GM23338 (cell line): ENCODE data around the gene ACAD11. TPM values are rescaled to one million over a fixed set of nuclear protein-coding genes. Genes with fewer than 3 reads are reported as not detected.

Source experiments
- ATAC-seq: fragments of 200-7000 bp; cut with Tn5 transposase; 3 replicates; pipeline ENCODE4 v1.9.1; 2020
- DNase-seq: peaks from one replicate; pipeline ENCODE4 v3.0.0-alpha.2; 2015; ENCODE audit warnings: low spot score
- H2AFZ ChIP-seq: fragments of 200-600 bp; sonication (generic); 2 replicates; pipeline ENCODE4 v1.8.0; 2016; ENCODE audit warnings: antibody characterized with exemption, mild to moderate bottlenecking, moderate library complexity
- H3F3A ChIP-seq: fragments of 200-600 bp; sonication (generic); replicated peaks from 2 replicates; pipeline ENCODE4 v1.8.0; 2017; ENCODE audit warnings: antibody characterized with exemption, mixed run types, low read depth
- H3K27ac ChIP-seq: fragments of 200-600 bp; sonication (generic); 2 replicates; pipeline ENCODE4 v1.6.1; 2016; ENCODE audit warnings: low read depth
- H3K27me3 ChIP-seq: fragments of 200-600 bp; sonication (generic); 2 replicates; pipeline ENCODE4 v1.8.0; 2016; ENCODE audit warnings: mild to moderate bottlenecking, mixed run types, moderate library complexity; ENCODE audit not compliant: insufficient read depth
- H3K36me3 ChIP-seq: fragments of 200-600 bp; sonication (generic); 2 replicates; pipeline ENCODE4 v1.8.0; 2016; ENCODE audit warnings: mild to moderate bottlenecking; ENCODE audit not compliant: insufficient read depth
- H3K4me1 ChIP-seq: fragments of 200-600 bp; sonication (generic); 2 replicates; pipeline ENCODE4 v1.8.0; 2016; ENCODE audit warnings: mild to moderate bottlenecking, moderate library complexity; ENCODE audit not compliant: insufficient read depth
- H3K4me2 ChIP-seq: fragments of 200-600 bp; sonication (generic); 2 replicates; pipeline ENCODE4 v1.7.1; 2017; ENCODE audit warnings: mixed run types
- H3K4me3 ChIP-seq: fragments of 200-600 bp; sonication (generic); 2 replicates; pipeline ENCODE4 v1.6.1; 2016; ENCODE audit warnings: mixed run types
- H3K79me2 ChIP-seq: fragments of 200-600 bp; sonication (generic); replicated peaks from 2 replicates; pipeline ENCODE4 v1.8.0; 2017; ENCODE audit warnings: mild to moderate bottlenecking; ENCODE audit not compliant: insufficient read depth
- H3K9me2 ChIP-seq: fragments of 200-600 bp; sonication (generic); 2 replicates; pipeline ENCODE4 v1.8.0; 2017; ENCODE audit not compliant: insufficient read depth
- H4K20me1 ChIP-seq: fragments of 200-600 bp; sonication (generic); replicated peaks from 2 replicates; pipeline ENCODE4 v1.8.0; 2017; ENCODE audit warnings: mild to moderate bottlenecking; ENCODE audit not compliant: insufficient read depth
- H3K27ac Mint-ChIP-seq: 2 replicates; pipeline ENCODE4 v1.8.0; 2020; ENCODE audit warnings: inconsistent platforms, mild to moderate bottlenecking, moderate library complexity, mixed read lengths
- H3K27me3 Mint-ChIP-seq: 3 replicates; pipeline ENCODE4 v1.8.0; 2022; ENCODE audit warnings: low read depth, mild to moderate bottlenecking, moderate library complexity, mixed read lengths, inconsistent platforms; ENCODE audit not compliant: insufficient read depth, poor library complexity
- H3K36me3 Mint-ChIP-seq: 3 replicates; pipeline ENCODE4 v1.8.0; 2021; ENCODE audit warnings: low read depth, mild to moderate bottlenecking, inconsistent platforms, moderate library complexity, mixed read lengths
- H3K4me1 Mint-ChIP-seq: 3 replicates; pipeline ENCODE4 v1.8.0; 2020; ENCODE audit warnings: mild to moderate bottlenecking, inconsistent platforms, mixed read lengths
- H3K4me3 Mint-ChIP-seq: 3 replicates; pipeline ENCODE4 v1.8.0; 2021; ENCODE audit warnings: moderate library complexity, mild to moderate bottlenecking, inconsistent platforms, mixed read lengths
- H3K9me3 Mint-ChIP-seq: 3 replicates; pipeline ENCODE4 v1.8.0; 2020; ENCODE audit warnings: moderate library complexity, mild to moderate bottlenecking, inconsistent platforms, mixed read lengths
- CREB1 ChIP-seq: fragments of 250-450 bp; sonication (Bioruptor Pico); IDR thresholded peaks from 2 replicates; pipeline ENCODE4 v1.5.0; 2020; ENCODE audit warnings: low read depth, mild to moderate bottlenecking, moderate library complexity
- CTCF ChIP-seq, 2 experiments: fragments of 200-600 bp in 1 of 2; sonication (generic) in 1 of 2; conservative IDR thresholded peaks; 2 replicates each; pipeline versions ENCODE4 v1.5.1 to v1.6.1; 2016 to 2017; ENCODE audit warnings: antibody characterized with exemption in 2 of 2, low read depth in 2 of 2, mild to moderate bottlenecking in 2 of 2, moderate library complexity in 1 of 2
- ETS1 ChIP-seq: IDR thresholded peaks from 2 replicates; pipeline ENCODE4 v1.6.1; 2016; ENCODE audit warnings: antibody characterized with exemption
- EZH2 ChIP-seq: fragments of 200-600 bp; sonication (generic); IDR thresholded peaks from one replicate; pipeline ENCODE4 v1.8.0; 2017; ENCODE audit warnings: antibody characterized with exemption, mild to moderate bottlenecking, low read depth; ENCODE audit not compliant: unreplicated experiment
- EZH2phosphoT487 ChIP-seq: fragments of 200-600 bp; sonication (generic); IDR thresholded peaks from one replicate; pipeline ENCODE4 v1.8.1; 2018; ENCODE audit warnings: antibody characterized with exemption; ENCODE audit not compliant: unreplicated experiment
- JUNB ChIP-seq: IDR thresholded peaks from one replicate; pipeline ENCODE4 v1.6.1; 2016; ENCODE audit warnings: antibody characterized with exemption; ENCODE audit not compliant: unreplicated experiment
- NANOG ChIP-seq: IDR thresholded peaks from 2 replicates; pipeline ENCODE4 v1.6.1; 2016; ENCODE audit warnings: antibody characterized with exemption, borderline replicate concordance
- POLR2AphosphoS5 ChIP-seq: IDR thresholded peaks from 2 replicates; pipeline ENCODE4 v1.6.1; 2016; ENCODE audit warnings: antibody characterized with exemption, low read depth
- REST ChIP-seq: IDR thresholded peaks from one replicate; pipeline ENCODE4 v1.6.1; 2018; ENCODE audit warnings: antibody characterized with exemption; ENCODE audit not compliant: unreplicated experiment
- STAT1 ChIP-seq: IDR thresholded peaks from one replicate; pipeline ENCODE4 v1.6.1; 2016; ENCODE audit warnings: antibody characterized with exemption; ENCODE audit not compliant: unreplicated experiment
- ZNF114 ChIP-seq: fragments of 250-450 bp; sonication (Bioruptor Pico); IDR thresholded peaks from 2 replicates; pipeline ENCODE4 v1.5.0; 2020; ENCODE audit warnings: mild to moderate bottlenecking, moderate library complexity
- ZNF331 ChIP-seq: fragments of 250-450 bp; sonication (Bioruptor Pico); IDR thresholded peaks from 2 replicates; pipeline ENCODE4 v1.5.0; 2020; ENCODE audit warnings: low read depth, mild to moderate bottlenecking, moderate library complexity
- ZNF462 ChIP-seq: fragments of 250-450 bp; sonication (Bioruptor Pico); IDR thresholded peaks from 2 replicates; pipeline ENCODE4 v1.5.0; 2020; ENCODE audit warnings: mild to moderate bottlenecking, moderate library complexity
- polyA plus RNA-seq: library from polyadenylated mRNA; unstranded; fragments of >200 nt; fragmentation: Nextera tagmentation; extraction: Ambion mirVana; gene quantifications from 2 replicates; pipeline ENCODE4 v1.2.1, GENCODE V29; 2016
- total RNA-seq: library from RNA; depleted of rRNA; stranded (reverse); fragments of >200 nt; shearing (Covaris generic); gene quantifications from 2 replicates; pipeline ENCODE4 v1.2.3, GENCODE V29; 2014

Gene ACAD11
- total and polyA plus RNA-seq, 2 experiments from 2014 or later: 11.4 to 17.1 TPM

GRCh38 chr3:132681421-132681820, 21.8 kb upstream of the ACAD11 start:
- Mint-ChIP-seq H3K9me3 (no peaks in the 10 kb centered on the region), H3K36me3 (peaks cover 39% of the 10 kb centered on the region), H3K27ac (no peak overlapping the region), H3K4me1 (no peaks in the 10 kb centered on the region), H3K4me3 (no peak overlapping the region), H3K27me3 (no peaks in the 10 kb centered on the region)
- Histone ChIP-seq H3F3A (no peaks in the 10 kb centered on the region), H3K4me1 (no peaks in the 10 kb centered on the region), H3K27me3 (no peaks in the 10 kb centered on the region), H3K27ac (no peak overlapping the region), H2AFZ (no peak overlapping the region), H3K9me2 (no peaks in the 10 kb centered on the region), H3K36me3 (peaks cover 14% of the 10 kb centered on the region; the same call in 1 of the 2 replicates), H3K79me2 (no peaks in the 10 kb centered on the region), H3K4me3 (no peak overlapping the region), H4K20me1 (no peaks in the 10 kb centered on the region; the same call in 1 of the 2 replicates), H3K4me2 (no peak overlapping the region)
- no peak for ATAC-seq
- no peak for DNase-seq
- no peak for TF ChIP-seq ETS1
- no peak for TF ChIP-seq STAT1
- no peak for TF ChIP-seq NANOG
- no peak for TF ChIP-seq EZH2
- TF ChIP-seq CTCF (conservative IDR thresholded peaks at IDR 0.05; ENCODE audit: low read depth in 2 of 2): no peak
- no peak for TF ChIP-seq POLR2AphosphoS5
- no peak for TF ChIP-seq CREB1 (CRISPR knock-in tag)
- no peak for TF ChIP-seq EZH2phosphoT487
- TF ChIP-seq REST: no peak
- TF ChIP-seq ZNF462 (CRISPR knock-in tag): no peak
- TF ChIP-seq ZNF114 (CRISPR knock-in tag): no peak
- no peak for TF ChIP-seq JUNB
- TF ChIP-seq ZNF331 (CRISPR knock-in tag): no peak
